ENCODE results near the gene MYH9. TPM values are rescaled to one million over a fixed set of nuclear protein-coding genes. Genes with fewer than 3 reads are reported as not detected.

The MYH9 gene
- polyA plus RNA-seq, 1 of the 3 experiments (the other 2 are of a cell fraction): 303 TPM

GRCh38 chr22:36369922-36370791 lies 17.6 kb downstream of the MYH9 start:
- 77% methylated on average over 11 of the region's 11 CpGs for WGBS (ENCODE audit: low lambda C conversion rate)

GRCh38 chr22:36369004-36369921 lies 18.5 kb downstream of the MYH9 start:
- Histone ChIP-seq H3K4me1 (ENCODE audit: control insufficient read depth in 1 of 2, insufficient read depth in 2 of 2, low read depth in 1 of 2, low read length in 1 of 2) (peaks cover 51 to 79% of the 10 kb centered on the region in 2 experiments), H3K27ac (ENCODE audit: low read depth in 2 of 2, low read length in 1 of 2) (peak overlapping the region; percentile 84), H3K27me3 (ENCODE audit: insufficient read depth) (no peaks in the 10 kb centered on the region), H3K79me2 (ENCODE audit: insufficient read depth) (peaks cover 100% of the 10 kb centered on the region), H3K9me3 (no peaks in the 10 kb centered on the region), H3K36me3 (replicated peaks in 1 of 2; ENCODE audit: control insufficient read depth in 1 of 2, insufficient read depth in 2 of 2, low read length in 1 of 2) (peaks cover 6 to 10% of the 10 kb centered on the region in 2 experiments), H3K4me2 (peak overlapping the region; percentile 76), H2AFZ (ENCODE audit: low read depth) (no peak overlapping the region), H4K20me1 (ENCODE audit: insufficient read depth) (peaks cover 100% of the 10 kb centered on the region), H3K9me2 (no peaks in the 10 kb centered on the region), H3F3A (replicated peaks; ENCODE audit: insufficient read depth) (peaks cover 77% of the 10 kb centered on the region), H3K9ac (peak overlapping the region; percentile 19; the same call in 1 of the 2 replicates), H3K4me3 (ENCODE audit: low read depth in 2 of 2, low read length in 1 of 2) (no peak overlapping the region)
- TF ChIP-seq FOSL2 (IDR thresholded peaks at IDR 0.05; ENCODE audit: borderline replicate concordance, low read depth): no peak
- no peak for TF ChIP-seq RFX5 (IDR thresholded peaks at IDR 0.05; ENCODE audit: low read length)
- peak; percentile 15; the same call in 1 of the 2 replicates for TF ChIP-seq POLR2AphosphoS5 (IDR thresholded peaks at IDR 0.05; ENCODE audit: low read depth, low read length)
- TF ChIP-seq NRF1 (IDR thresholded peaks at IDR 0.05; ENCODE audit: low read depth, low read length): no peak
- CTCF ChIA-PET: interaction anchor here (0.6 to 1.6 kb wide), 9 partner anchors 7 to 1138 kb away, joined by 3 to 6 read pairs (median 3); no protein-coding TSS in a partner anchor
- 35% methylated on average over 14 of the region's 19 CpGs for WGBS (ENCODE audit: low lambda C conversion rate)
- POLR2A ChIA-PET: interaction anchor here (1.1 kb wide), 1 partner anchor 13 kb away, joined by 3 read pairs; no protein-coding TSS in a partner anchor
- no peak for DNase-seq

More at GRCh38 chr22:36369922-36370791, 17.6 kb downstream of the MYH9 start:
- DNase-seq: no peak
- Histone ChIP-seq H3K4me1 (ENCODE audit: control insufficient read depth in 1 of 2, insufficient read depth in 2 of 2, low read depth in 1 of 2, low read length in 1 of 2) (peaks cover 46 to 82% of the 10 kb centered on the region in 2 experiments), H3K36me3 (replicated peaks in 1 of 2; ENCODE audit: control insufficient read depth in 1 of 2, insufficient read depth in 2 of 2, low read length in 1 of 2) (peaks cover 6 to 17% of the 10 kb centered on the region in 2 experiments), H3K4me2 (peak overlapping the region; percentile 66), H2AFZ (ENCODE audit: low read depth) (no peak overlapping the region), H3K4me3 (ENCODE audit: low read depth in 2 of 2, low read length in 1 of 2) (no peak overlapping the region), H3K9me2 (no peaks in the 10 kb centered on the region), H3F3A (replicated peaks; ENCODE audit: insufficient read depth) (peaks cover 80% of the 10 kb centered on the region), H3K27ac (ENCODE audit: low read depth in 2 of 2, low read length in 1 of 2) (peak overlapping the region; percentile 84), H3K9me3 (no peaks in the 10 kb centered on the region), H3K9ac (no peak overlapping the region), H4K20me1 (ENCODE audit: insufficient read depth) (peaks cover 100% of the 10 kb centered on the region), H3K27me3 (ENCODE audit: insufficient read depth) (no peaks in the 10 kb centered on the region), H3K79me2 (ENCODE audit: insufficient read depth) (peaks cover 100% of the 10 kb centered on the region)
- TF ChIP-seq NFIC (IDR thresholded peaks at IDR 0.05; ENCODE audit: borderline replicate concordance) (peak; percentile 43; the same call in 1 of the 2 replicates), ELF1 (IDR thresholded peaks at IDR 0.05) (no peak)
- POLR2A ChIA-PET: no interaction called here
- CTCF ChIA-PET: interaction anchor here (0.6 to 1.6 kb wide), 8 partner anchors 12 to 1139 kb away, joined by 3 to 6 read pairs (median 3); no protein-coding TSS in a partner anchor

Data from SK-N-SH (cell line).